GM19043 (cell line): ENCODE results near the gene FAAP100.

Source experiments
- ATAC-seq: cut with Tn5 transposase; IDR thresholded peaks from one replicate; pipeline ENCODE4 v1.9.1; 2021; ENCODE audit warnings: low read depth; ENCODE audit not compliant: unreplicated experiment

Gene FAAP100

GRCh38 chr17:81491761-81492160 is 60.4 kb downstream of the FAAP100 start:
- ATAC-seq: no peak

GRCh38 chr17:81491181-81491581 is 61.0 kb downstream of the FAAP100 start:
- no peak for ATAC-seq

GRCh38 chr17:81489998-81490992 is 61.9 kb downstream of the FAAP100 start:
- no peak for ATAC-seq
